ENCODE results near the gene CYB5R3.

GRCh38 chr22:42648017-42648367 is 1.2 kb downstream of the CYB5R3 start:
- TF ChIP-seq CTCF (IDR thresholded peaks at IDR 0.05; ENCODE audit: low read depth, low read length, missing input control) (no peak), YY1 (IDR thresholded peaks at IDR 0.05) (no peak), RXRA (IDR thresholded peaks at IDR 0.05) (no peak), FOXA1 (IDR thresholded peaks at IDR 0.05) (no peak), GABPA (IDR thresholded peaks at IDR 0.05 in 1 of 2, conservative IDR thresholded peaks at IDR 0.05 in 1 of 2) (no peak), SP1 (IDR thresholded peaks at IDR 0.05) (no peak), EGR1 (IDR thresholded peaks at IDR 0.05; ENCODE audit: low read depth in 2 of 2) (no peak), FOXA2 (IDR thresholded peaks at IDR 0.05) (no peak), REST (IDR thresholded peaks at IDR 0.05) (no peak), JUND (IDR thresholded peaks at IDR 0.05) (no peak), HNF4G (IDR thresholded peaks at IDR 0.05) (no peak)
- TF ChIP-seq, protein P1, sequence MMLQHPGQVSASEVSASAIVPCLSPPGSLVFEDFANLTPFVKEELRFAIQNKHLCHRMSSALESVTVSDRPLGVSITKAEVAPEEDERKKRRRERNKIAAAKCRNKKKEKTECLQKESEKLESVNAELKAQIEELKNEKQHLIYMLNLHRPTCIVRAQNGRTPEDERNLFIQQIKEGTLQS (IDR thresholded peaks at IDR 0.05), result no peak
- TF ChIP-seq, protein P2, sequence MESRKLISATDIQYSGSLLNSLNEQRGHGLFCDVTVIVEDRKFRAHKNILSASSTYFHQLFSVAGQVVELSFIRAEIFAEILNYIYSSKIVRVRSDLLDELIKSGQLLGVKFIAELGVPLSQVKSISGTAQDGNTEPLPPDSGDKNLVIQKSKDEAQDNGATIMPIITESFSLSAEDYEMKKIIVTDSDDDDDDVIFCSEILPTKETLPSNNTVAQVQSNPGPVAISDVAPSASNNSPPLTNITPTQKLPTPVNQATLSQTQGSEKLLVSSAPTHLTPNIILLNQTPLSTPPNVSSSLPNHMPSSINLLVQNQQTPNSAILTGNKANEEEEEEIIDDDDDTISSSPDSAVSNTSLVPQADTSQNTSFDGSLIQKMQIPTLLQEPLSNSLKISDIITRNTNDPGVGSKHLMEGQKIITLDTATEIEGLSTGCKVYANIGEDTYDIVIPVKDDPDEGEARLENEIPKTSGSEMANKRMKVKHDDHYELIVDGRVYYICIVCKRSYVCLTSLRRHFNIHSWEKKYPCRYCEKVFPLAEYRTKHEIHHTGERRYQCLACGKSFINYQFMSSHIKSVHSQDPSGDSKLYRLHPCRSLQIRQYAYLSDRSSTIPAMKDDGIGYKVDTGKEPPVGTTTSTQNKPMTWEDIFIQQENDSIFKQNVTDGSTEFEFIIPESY (IDR thresholded peaks at IDR 0.05), result no peak
- TF ChIP-seq, protein P3, sequence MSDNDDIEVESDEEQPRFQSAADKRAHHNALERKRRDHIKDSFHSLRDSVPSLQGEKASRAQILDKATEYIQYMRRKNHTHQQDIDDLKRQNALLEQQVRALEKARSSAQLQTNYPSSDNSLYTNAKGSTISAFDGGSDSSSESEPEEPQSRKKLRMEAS (IDR thresholded peaks at IDR 0.05), result no peak

Data from liver (tissue), 3 donors.